HepG2 (cell line): Measurements from ENCODE around the gene WHAMM. TPM values are rescaled to one million over a fixed set of nuclear protein-coding genes. Genes with fewer than 3 reads are reported as not detected.
A peak's percentile ranks its signal among the peaks of the same experiment; 100 is the strongest.

ENCODE experiments used
- AGO2 ChIP-seq: fragments of 200-400 bp; formaldehyde crosslinking; optimal IDR thresholded peaks from 2 replicates; pipeline ENCODE3; 2017; ENCODE audit warnings: mild to moderate bottlenecking, low read depth, low read length, moderate library complexity
- CAMTA2 ChIP-seq: sonication (generic); formaldehyde crosslinking; IDR thresholded peaks from 2 replicates; pipeline ENCODE4 v1.4.0; 2020; ENCODE audit warnings: mild to moderate bottlenecking, missing genetic modification reagents, borderline replicate concordance
- DPF2 ChIP-seq: sonication (generic); formaldehyde crosslinking; IDR thresholded peaks from 2 replicates; pipeline ENCODE4 v1.4.0; 2020; ENCODE audit warnings: mild to moderate bottlenecking, low read depth, missing genetic modification reagents, borderline replicate concordance
- FOSL2 ChIP-seq: sonication (generic); formaldehyde crosslinking; IDR thresholded peaks from 2 replicates; pipeline ENCODE4 v1.4.0; 2020; ENCODE audit warnings: missing genetic modification reagents
- FOXA3 ChIP-seq: IDR thresholded peaks from 2 replicates; pipeline ENCODE4 v1.6.1; 2016; ENCODE audit warnings: missing genetic modification reagents, missing compliant biosample characterization
- FOXM1 ChIP-seq: sonication (generic); formaldehyde crosslinking; IDR thresholded peaks from 2 replicates; pipeline ENCODE4 v1.5.0; 2020; ENCODE audit warnings: missing genetic modification reagents
- GATAD2A ChIP-seq: IDR thresholded peaks from 2 replicates; pipeline ENCODE4 v1.6.1; 2016
- HOXA7 ChIP-seq: sonication (generic); formaldehyde crosslinking; IDR thresholded peaks from 2 replicates; pipeline ENCODE4 v1.8.1; 2022; ENCODE audit warnings: mild to moderate bottlenecking, missing genetic modification reagents, moderate library complexity
- MTA3 ChIP-seq: sonication (generic); formaldehyde crosslinking; IDR thresholded peaks from 2 replicates; pipeline ENCODE4 v1.4.0; 2020; ENCODE audit warnings: missing genetic modification reagents
- NKX3-1 ChIP-seq: sonication (generic); formaldehyde crosslinking; IDR thresholded peaks from 2 replicates; pipeline ENCODE4 v1.5.0; 2020; ENCODE audit warnings: missing genetic modification reagents
- POLR2A ChIP-seq, 2 experiments: IDR thresholded peaks; 2 replicates each; pipeline ENCODE4 v1.6.1; 2011; ENCODE audit warnings: low read depth in 2 of 2, low read length in 2 of 2, mild to moderate bottlenecking in 1 of 2, moderate library complexity in 1 of 2; ENCODE audit not compliant: insufficient read depth in 1 of 2
- RBFOX2 ChIP-seq: fragments of 200-400 bp; formaldehyde crosslinking; IDR thresholded peaks from 2 replicates; pipeline ENCODE4 v1.6.1; 2017; ENCODE audit warnings: low read depth, mild to moderate bottlenecking, low read length
- SIX4 ChIP-seq: sonication (generic); formaldehyde crosslinking; IDR thresholded peaks from 2 replicates; pipeline ENCODE4 v1.4.0; 2020; ENCODE audit warnings: missing genetic modification reagents
- ZNF296 ChIP-seq: sonication (generic); formaldehyde crosslinking; conservative IDR thresholded peaks from 2 replicates; pipeline ENCODE4 v1.5.0; 2020; ENCODE audit warnings: mild to moderate bottlenecking, missing genetic modification reagents
- ZNF615 ChIP-seq: sonication (generic); formaldehyde crosslinking; IDR thresholded peaks from 2 replicates; pipeline ENCODE4 v1.5.0; 2020; ENCODE audit warnings: mild to moderate bottlenecking, missing genetic modification reagents, borderline replicate concordance
- ZZZ3 ChIP-seq: sonication (generic); formaldehyde crosslinking; IDR thresholded peaks from 2 replicates; pipeline ENCODE4 v1.4.0; 2020; ENCODE audit warnings: missing genetic modification reagents, mild to moderate bottlenecking, borderline replicate concordance
- polyA plus RNA-seq, 8 experiments: library from polyadenylated mRNA; depleted of rRNA in 3 of 8; stranded (reverse) in 7 of 8; unstranded in 1 of 8; fragments of >200 nt; fragmentation: Illumina TruSeq in 4 of 8; extraction: Trizol in 4 of 8; gene quantifications; 2 replicates each; pipeline versions ENCODE4 v1.2.1 to v1.2.3, GENCODE V29; 2011 to 2016; ENCODE audit warnings: low read depth in 4 of 8, missing spikeins in 1 of 8, mixed read lengths in 1 of 8; ENCODE audit not compliant: insufficient read depth in 1 of 8
- total RNA-seq, 5 experiments: library from RNA; depleted of rRNA; stranded (reverse); fragments of >200 nt; fragmentation: Illumina TruSeq; extraction: Trizol; gene quantifications; 2 replicates each; pipeline ENCODE4 v1.2.3, GENCODE V29; 2016; ENCODE audit warnings: low read depth in 1 of 5
- TF ChIP-seq, protein P1 (sequence below): sonication (generic); formaldehyde crosslinking; IDR thresholded peaks from 2 replicates; pipeline ENCODE4 v1.5.0; 2020; ENCODE audit warnings: missing genetic modification reagents, mild to moderate bottlenecking, borderline replicate concordance
- TF ChIP-seq, protein P2 (sequence below): sonication (generic); formaldehyde crosslinking; IDR thresholded peaks from 2 replicates; pipeline ENCODE4 v1.5.1; 2020; ENCODE audit warnings: missing genetic modification reagents, mild to moderate bottlenecking, borderline replicate concordance
- TF ChIP-seq, protein P3 (sequence below): sonication (generic); formaldehyde crosslinking; IDR thresholded peaks from 2 replicates; pipeline ENCODE4 v1.4.0; 2020; ENCODE audit warnings: missing genetic modification reagents
- TF ChIP-seq, protein P4 (sequence below): sonication (generic); formaldehyde crosslinking; IDR thresholded peaks from 2 replicates; pipeline ENCODE4 v1.4.0; 2020; ENCODE audit warnings: mild to moderate bottlenecking, missing genetic modification reagents

WHAMM gene
- total and polyA plus RNA-seq, 2 of the 13 experiments (the other 11 are each of a cell fraction or from before 2014, with no cell fraction given), result 2.9 to 3.0 TPM

DNA sequence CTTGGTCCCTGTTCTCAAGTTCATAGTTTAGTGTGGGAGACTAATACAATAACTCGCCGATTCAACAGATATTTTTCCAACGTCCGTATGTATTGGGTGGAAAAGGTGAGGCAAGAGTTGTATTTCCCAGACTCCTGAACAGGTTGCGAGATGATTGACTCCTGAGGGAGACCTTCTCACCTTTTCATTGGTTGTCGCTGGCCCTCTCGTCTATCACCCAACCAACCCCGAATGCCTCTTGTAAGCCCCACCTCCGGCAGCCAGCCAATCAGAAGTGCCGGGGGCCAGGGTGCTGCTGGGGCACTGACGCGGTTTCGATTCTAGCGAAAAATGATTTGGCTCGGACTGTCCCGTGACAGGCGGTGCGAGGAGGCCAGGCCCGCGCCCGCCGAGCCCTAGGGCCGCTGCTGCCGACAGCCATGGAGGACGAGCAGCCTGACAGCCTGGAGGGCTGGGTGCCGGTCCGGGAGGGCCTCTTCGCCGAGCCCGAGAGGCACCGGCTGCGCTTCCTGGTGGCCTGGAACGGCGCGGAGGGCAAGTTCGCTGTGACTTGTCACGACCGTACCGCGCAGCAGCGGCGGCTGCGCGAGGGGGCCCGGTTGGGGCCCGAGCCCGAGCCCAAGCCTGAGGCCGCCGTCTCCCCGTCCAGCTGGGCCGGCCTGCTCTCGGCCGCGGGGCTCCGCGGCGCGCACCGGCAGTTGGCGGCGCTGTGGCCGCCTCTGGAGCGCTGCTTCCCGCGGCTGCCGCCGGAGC lies at the start of gene WHAMM (continued):
- TF ChIP-seq, protein P1, sequence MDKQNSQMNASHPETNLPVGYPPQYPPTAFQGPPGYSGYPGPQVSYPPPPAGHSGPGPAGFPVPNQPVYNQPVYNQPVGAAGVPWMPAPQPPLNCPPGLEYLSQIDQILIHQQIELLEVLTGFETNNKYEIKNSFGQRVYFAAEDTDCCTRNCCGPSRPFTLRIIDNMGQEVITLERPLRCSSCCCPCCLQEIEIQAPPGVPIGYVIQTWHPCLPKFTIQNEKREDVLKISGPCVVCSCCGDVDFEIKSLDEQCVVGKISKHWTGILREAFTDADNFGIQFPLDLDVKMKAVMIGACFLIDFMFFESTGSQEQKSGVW (CRISPR knock-in tag), result no peak
- TF ChIP-seq CAMTA2 (CRISPR knock-in tag) (0 out of 2 replicates have a peak, but pooled peaks have one; percentile 46), ZNF615 (CRISPR knock-in tag) (no peak), ZZZ3 (no peak), FOXM1 (CRISPR knock-in tag) (no peak), HOXA7 (CRISPR knock-in tag) (no peak), POLR2A (IDR thresholded peaks at IDR 0.05; ENCODE audit: insufficient read depth in 1 of 2, low read depth in 2 of 2, low read length in 2 of 2) (peak; percentile 82 to 84), FOXA3 (CRISPR knock-in tag) (peak; percentile 51; the same call in 1 of the 2 replicates), FOSL2 (CRISPR knock-in tag) (peak; percentile 39; the same call in 1 of the 2 replicates), NKX3-1 (CRISPR knock-in tag) (peak; percentile 61), MTA3 (CRISPR knock-in tag) (no peak), GATAD2A (CRISPR knock-in tag) (0 out of 2 replicates have a peak, but pooled peaks have one; percentile 14), SIX4 (CRISPR knock-in tag) (no peak), RBFOX2 (peak; percentile 91), DPF2 (no peak), AGO2 (no peak), ZNF296 (CRISPR knock-in tag) (no peak)
- TF ChIP-seq, protein P2, sequence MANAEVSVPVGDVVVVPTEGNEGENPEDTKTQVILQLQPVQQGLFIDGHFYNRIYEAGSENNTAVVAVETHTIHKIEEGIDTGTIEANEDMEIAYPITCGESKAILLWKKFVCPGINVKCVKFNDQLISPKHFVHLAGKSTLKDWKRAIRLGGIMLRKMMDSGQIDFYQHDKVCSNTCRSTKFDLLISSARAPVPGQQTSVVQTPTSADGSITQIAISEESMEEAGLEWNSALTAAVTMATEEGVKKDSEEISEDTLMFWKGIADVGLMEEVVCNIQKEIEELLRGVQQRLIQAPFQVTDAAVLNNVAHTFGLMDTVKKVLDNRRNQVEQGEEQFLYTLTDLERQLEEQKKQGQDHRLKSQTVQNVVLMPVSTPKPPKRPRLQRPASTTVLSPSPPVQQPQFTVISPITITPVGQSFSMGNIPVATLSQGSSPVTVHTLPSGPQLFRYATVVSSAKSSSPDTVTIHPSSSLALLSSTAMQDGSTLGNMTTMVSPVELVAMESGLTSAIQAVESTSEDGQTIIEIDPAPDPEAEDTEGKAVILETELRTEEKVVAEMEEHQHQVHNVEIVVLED (CRISPR knock-in tag), result 0 out of 2 replicates have a peak, but pooled peaks have one; percentile 25
- TF ChIP-seq, protein P3, sequence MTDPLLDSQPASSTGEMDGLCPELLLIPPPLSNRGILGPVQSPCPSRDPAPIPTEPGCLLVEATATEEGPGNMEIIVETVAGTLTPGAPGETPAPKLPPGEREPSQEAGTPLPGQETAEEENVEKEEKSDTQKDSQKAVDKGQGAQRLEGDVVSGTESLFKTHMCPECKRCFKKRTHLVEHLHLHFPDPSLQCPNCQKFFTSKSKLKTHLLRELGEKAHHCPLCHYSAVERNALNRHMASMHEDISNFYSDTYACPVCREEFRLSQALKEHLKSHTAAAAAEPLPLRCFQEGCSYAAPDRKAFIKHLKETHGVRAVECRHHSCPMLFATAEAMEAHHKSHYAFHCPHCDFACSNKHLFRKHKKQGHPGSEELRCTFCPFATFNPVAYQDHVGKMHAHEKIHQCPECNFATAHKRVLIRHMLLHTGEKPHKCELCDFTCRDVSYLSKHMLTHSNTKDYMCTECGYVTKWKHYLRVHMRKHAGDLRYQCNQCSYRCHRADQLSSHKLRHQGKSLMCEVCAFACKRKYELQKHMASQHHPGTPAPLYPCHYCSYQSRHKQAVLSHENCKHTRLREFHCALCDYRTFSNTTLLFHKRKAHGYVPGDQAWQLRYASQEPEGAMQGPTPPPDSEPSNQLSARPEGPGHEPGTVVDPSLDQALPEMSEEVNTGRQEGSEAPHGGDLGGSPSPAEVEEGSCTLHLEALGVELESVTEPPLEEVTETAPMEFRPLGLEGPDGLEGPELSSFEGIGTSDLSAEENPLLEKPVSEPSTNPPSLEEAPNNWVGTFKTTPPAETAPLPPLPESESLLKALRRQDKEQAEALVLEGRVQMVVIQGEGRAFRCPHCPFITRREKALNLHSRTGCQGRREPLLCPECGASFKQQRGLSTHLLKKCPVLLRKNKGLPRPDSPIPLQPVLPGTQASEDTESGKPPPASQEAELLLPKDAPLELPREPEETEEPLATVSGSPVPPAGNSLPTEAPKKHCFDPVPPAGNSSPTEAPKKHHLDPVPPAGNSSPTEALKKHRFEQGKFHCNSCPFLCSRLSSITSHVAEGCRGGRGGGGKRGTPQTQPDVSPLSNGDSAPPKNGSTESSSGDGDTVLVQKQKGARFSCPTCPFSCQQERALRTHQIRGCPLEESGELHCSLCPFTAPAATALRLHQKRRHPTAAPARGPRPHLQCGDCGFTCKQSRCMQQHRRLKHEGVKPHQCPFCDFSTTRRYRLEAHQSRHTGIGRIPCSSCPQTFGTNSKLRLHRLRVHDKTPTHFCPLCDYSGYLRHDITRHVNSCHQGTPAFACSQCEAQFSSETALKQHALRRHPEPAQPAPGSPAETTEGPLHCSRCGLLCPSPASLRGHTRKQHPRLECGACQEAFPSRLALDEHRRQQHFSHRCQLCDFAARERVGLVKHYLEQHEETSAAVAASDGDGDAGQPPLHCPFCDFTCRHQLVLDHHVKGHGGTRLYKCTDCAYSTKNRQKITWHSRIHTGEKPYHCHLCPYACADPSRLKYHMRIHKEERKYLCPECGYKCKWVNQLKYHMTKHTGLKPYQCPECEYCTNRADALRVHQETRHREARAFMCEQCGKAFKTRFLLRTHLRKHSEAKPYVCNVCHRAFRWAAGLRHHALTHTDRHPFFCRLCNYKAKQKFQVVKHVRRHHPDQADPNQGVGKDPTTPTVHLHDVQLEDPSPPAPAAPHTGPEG (CRISPR knock-in tag), result 0 out of 2 replicates have a peak, but pooled peaks have one; percentile 37
- TF ChIP-seq, protein P4, sequence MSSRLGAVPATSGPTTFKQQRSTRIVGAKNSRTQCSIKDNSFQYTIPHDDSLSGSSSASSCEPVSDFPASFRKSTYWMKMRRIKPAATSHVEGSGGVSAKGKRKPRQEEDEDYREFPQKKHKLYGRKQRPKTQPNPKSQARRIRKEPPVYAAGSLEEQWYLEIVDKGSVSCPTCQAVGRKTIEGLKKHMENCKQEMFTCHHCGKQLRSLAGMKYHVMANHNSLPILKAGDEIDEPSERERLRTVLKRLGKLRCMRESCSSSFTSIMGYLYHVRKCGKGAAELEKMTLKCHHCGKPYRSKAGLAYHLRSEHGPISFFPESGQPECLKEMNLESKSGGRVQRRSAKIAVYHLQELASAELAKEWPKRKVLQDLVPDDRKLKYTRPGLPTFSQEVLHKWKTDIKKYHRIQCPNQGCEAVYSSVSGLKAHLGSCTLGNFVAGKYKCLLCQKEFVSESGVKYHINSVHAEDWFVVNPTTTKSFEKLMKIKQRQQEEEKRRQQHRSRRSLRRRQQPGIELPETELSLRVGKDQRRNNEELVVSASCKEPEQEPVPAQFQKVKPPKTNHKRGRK (CRISPR knock-in tag), result no peak
